ENCODE measurements around the gene SNX20.

SNX20 gene

GRCh38 chr16:50670476-50670875 lies 10.6 kb downstream of the SNX20 start:
- no peak overlapping the region for H3K4me3 ChIP-seq (ENCODE audit: low read depth, low read length)
- TF ChIP-seq CTCF (IDR thresholded peaks at IDR 0.05; ENCODE audit: low read depth, low read length, missing control alignments): no peak
- in situ Hi-C loops (cut with HindIII; ENCODE audit: low pct_ligation_motif_present, low sequenced_read_pairs): no loop called here
- no peaks in the 10 kb centered on the region for H3K36me3 ChIP-seq (replicated peaks)
- no peaks in the 10 kb centered on the region for H3K27me3 ChIP-seq (replicated peaks)
- no peak overlapping the region for H3K27ac ChIP-seq
- no peak for DNase-seq

- in situ Hi-C loops (cut with HindIII; ENCODE audit: low pct_ligation_motif_present, low sequenced_read_pairs): no loop called here
- Histone ChIP-seq H3K36me3 (replicated peaks) (no peaks in the 10 kb centered on the region), H3K27ac (no peak overlapping the region), H3K4me3 (ENCODE audit: low read depth, low read length) (no peak overlapping the region), H3K27me3 (replicated peaks) (no peaks in the 10 kb centered on the region)
- TF ChIP-seq CTCF (IDR thresholded peaks at IDR 0.05; ENCODE audit: low read depth, low read length, missing control alignments): no peak
- no peak for DNase-seq
Measured at GRCh38 chr16:50669741-50670140, 11.4 kb downstream of the SNX20 start.

GRCh38 chr16:50668368-50669008 lies 12.6 kb downstream of the SNX20 start:
- TF ChIP-seq CTCF (IDR thresholded peaks at IDR 0.05; ENCODE audit: low read depth, low read length, missing control alignments): no peak
- DNase-seq: no peak
- Histone ChIP-seq H3K36me3 (replicated peaks) (no peaks in the 10 kb centered on the region), H3K27me3 (replicated peaks) (no peaks in the 10 kb centered on the region), H3K27ac (no peak overlapping the region), H3K4me3 (ENCODE audit: low read depth, low read length) (no peak overlapping the region)
- in situ Hi-C loops (cut with HindIII; ENCODE audit: low pct_ligation_motif_present, low sequenced_read_pairs): no loop called here

- no peaks in the 10 kb centered on the region for H3K27me3 ChIP-seq (replicated peaks)
- in situ Hi-C loops (cut with HindIII; ENCODE audit: low pct_ligation_motif_present, low sequenced_read_pairs): no loop called here
- TF ChIP-seq CTCF (IDR thresholded peaks at IDR 0.05; ENCODE audit: low read depth, low read length, missing control alignments): no peak
- no peaks in the 10 kb centered on the region for H3K36me3 ChIP-seq (replicated peaks)
- no peak overlapping the region for H3K27ac ChIP-seq
- no peak overlapping the region for H3K4me3 ChIP-seq (ENCODE audit: low read depth, low read length)
- no peak for DNase-seq
Measured at GRCh38 chr16:50667497-50668367, 13.4 kb downstream of the SNX20 start.

GRCh38 chr16:50666658-50667496 lies 14.2 kb downstream of the SNX20 start:
- no peak overlapping the region for H3K4me3 ChIP-seq (ENCODE audit: low read depth, low read length)
- H3K27ac ChIP-seq: no peak overlapping the region
- no peaks in the 10 kb centered on the region for H3K36me3 ChIP-seq (replicated peaks)
- H3K27me3 ChIP-seq (replicated peaks): no peaks in the 10 kb centered on the region
- TF ChIP-seq CTCF (IDR thresholded peaks at IDR 0.05; ENCODE audit: low read depth, low read length, missing control alignments): no peak
- in situ Hi-C loops (cut with HindIII; ENCODE audit: low pct_ligation_motif_present, low sequenced_read_pairs): no loop called here
- no peak for DNase-seq

All from brain microvascular endothelial cell (primary cell).